HEK293 (cell line): ENCODE data around the gene SLC1A2.

Experiments used
- CTCF ChIA-PET: fragments of 350-600 bp; formaldehyde crosslinking; extraction: SDS; loops from one replicate; lab custom pipeline; 2021; ENCODE audit warnings: antibody characterized with exemption; lab: Yijun Ruan, JAX
- POLR2A ChIA-PET: fragments of 300-600 bp; formaldehyde crosslinking; extraction: SDS; loops from one replicate; lab custom pipeline; 2020; ENCODE audit warnings: antibody characterized with exemption, inconsistent platforms; lab: Yijun Ruan, JAX
- H3K27ac ChIP-seq: fragments of 200-500 bp; sonication (Bioruptor generic); 2 replicates; pipeline ENCODE4 v1.5.1; 2014; ENCODE audit warnings: low read depth, low read length, control low read depth, inconsistent platforms; ENCODE audit errors: extremely low read depth
- H3K36me3 ChIP-seq, 2 experiments: fragments of 200-500 bp in 1 of 2; sonication (Bioruptor generic) in 1 of 2; 1 replicate in 1 of 2; 2 replicates in 1 of 2; pipeline ENCODE4 v1.5.1; 2014 to 2017; ENCODE audit warnings: inconsistent platforms in 2 of 2, low read length in 2 of 2; ENCODE audit not compliant: control insufficient read depth in 2 of 2, insufficient read depth in 1 of 2
- H3K4me1 ChIP-seq: fragments of 200-500 bp; sonication (Bioruptor generic); 2 replicates; pipeline ENCODE4 v1.5.1; 2014; ENCODE audit warnings: mild to moderate bottlenecking, low read length, inconsistent platforms; ENCODE audit not compliant: control insufficient read depth, insufficient read depth
- H3K4me3 ChIP-seq: 2 replicates; pipeline ENCODE4 v1.5.1; 2011; ENCODE audit warnings: low read depth, mild to moderate bottlenecking, control low read depth, low read length, moderate library complexity
- H3K9me3 ChIP-seq: fragments of 200-500 bp; sonication (Bioruptor generic); 2 replicates; pipeline ENCODE4 v1.5.1; 2014; ENCODE audit warnings: low read depth, low read length, inconsistent platforms; ENCODE audit not compliant: control insufficient read depth, insufficient read depth
- EGR2 ChIP-seq: fragments of 450-650 bp; formaldehyde crosslinking; IDR thresholded peaks from 2 replicates; pipeline ENCODE4 v1.5.1; 2016; ENCODE audit warnings: low read depth, missing biosample characterization, missing genetic modification characterization
- GLI4 ChIP-seq: fragments of 450-650 bp; formaldehyde crosslinking; IDR thresholded peaks from 2 replicates; pipeline ENCODE4 v1.5.1; 2016; ENCODE audit warnings: missing biosample characterization, missing genetic modification characterization
- MZF1 ChIP-seq: fragments of 450-650 bp; formaldehyde crosslinking; IDR thresholded peaks from 2 replicates; pipeline ENCODE4 v1.5.1; 2017; ENCODE audit warnings: missing biosample characterization, missing genetic modification characterization, borderline replicate concordance
- SCRT1 ChIP-seq: fragments of 450-650 bp; formaldehyde crosslinking; IDR thresholded peaks from 2 replicates; pipeline ENCODE4 v1.5.1; 2016; ENCODE audit warnings: missing biosample characterization, missing genetic modification characterization, borderline replicate concordance
- SETDB1 ChIP-seq: IDR thresholded peaks from one replicate; pipeline ENCODE4 v1.6.1; 2017; ENCODE audit warnings: mild to moderate bottlenecking, low read length, moderate library complexity, mixed read lengths; ENCODE audit not compliant: insufficient read length
- YY2 ChIP-seq: fragments of 450-650 bp; formaldehyde crosslinking; IDR thresholded peaks from 2 replicates; pipeline ENCODE4 v1.5.1; 2016; ENCODE audit warnings: missing biosample characterization, missing genetic modification characterization
- ZBTB17 ChIP-seq: fragments of 450-650 bp; formaldehyde crosslinking; IDR thresholded peaks from 2 replicates; pipeline ENCODE4 v1.5.1; 2016; ENCODE audit warnings: missing biosample characterization, missing genetic modification characterization
- ZBTB48 ChIP-seq: fragments of 450-650 bp; formaldehyde crosslinking; IDR thresholded peaks from 2 replicates; pipeline ENCODE4 v1.5.1; 2016; ENCODE audit warnings: missing biosample characterization, missing genetic modification characterization
- ZNF157 ChIP-seq: fragments of 450-650 bp; formaldehyde crosslinking; IDR thresholded peaks from 2 replicates; pipeline ENCODE4 v1.5.1; 2016; ENCODE audit warnings: missing biosample characterization, missing genetic modification characterization
- ZNF221 ChIP-seq: fragments of 450-650 bp; formaldehyde crosslinking; IDR thresholded peaks from 2 replicates; pipeline ENCODE4 v1.5.1; 2017; ENCODE audit warnings: missing biosample characterization, missing genetic modification characterization, borderline replicate concordance
- ZNF266 ChIP-seq: fragments of 450-650 bp; formaldehyde crosslinking; IDR thresholded peaks from 2 replicates; pipeline ENCODE4 v1.5.1; 2016; ENCODE audit warnings: missing biosample characterization, missing genetic modification characterization, low read depth
- ZNF280C ChIP-seq: fragments of 450-650 bp; formaldehyde crosslinking; IDR thresholded peaks from 2 replicates; pipeline ENCODE4 v1.5.1; 2016; ENCODE audit warnings: missing biosample characterization, missing genetic modification characterization
- ZNF596 ChIP-seq: fragments of 450-650 bp; IDR thresholded peaks from 2 replicates; pipeline ENCODE4 v1.5.0; 2018; ENCODE audit warnings: missing biosample characterization, mild to moderate bottlenecking, missing genetic modification characterization, moderate library complexity
- ZNF837 ChIP-seq: fragments of 450-650 bp; formaldehyde crosslinking; IDR thresholded peaks from 2 replicates; pipeline ENCODE4 v1.5.1; 2016; ENCODE audit warnings: missing biosample characterization, missing genetic modification characterization
- TF ChIP-seq, protein P1 (sequence below): fragments of 450-650 bp; formaldehyde crosslinking; IDR thresholded peaks from 2 replicates; pipeline ENCODE4 v1.5.1; 2016; ENCODE audit warnings: missing biosample characterization, missing genetic modification characterization
- TF ChIP-seq, protein P2 (sequence below): fragments of 450-650 bp; formaldehyde crosslinking; IDR thresholded peaks from 2 replicates; pipeline ENCODE4 v1.5.1; 2016; ENCODE audit warnings: missing biosample characterization, missing genetic modification characterization
- TF ChIP-seq, protein P3 (sequence below): fragments of 450-650 bp; IDR thresholded peaks from 2 replicates; pipeline ENCODE4 v1.5.1; 2018; ENCODE audit warnings: missing biosample characterization, missing genetic modification characterization

Gene SLC1A2

GRCh38 chr11:35321532-35322317 is 97.6 kb downstream of the SLC1A2 start (continued):
- TF ChIP-seq, protein P1, sequence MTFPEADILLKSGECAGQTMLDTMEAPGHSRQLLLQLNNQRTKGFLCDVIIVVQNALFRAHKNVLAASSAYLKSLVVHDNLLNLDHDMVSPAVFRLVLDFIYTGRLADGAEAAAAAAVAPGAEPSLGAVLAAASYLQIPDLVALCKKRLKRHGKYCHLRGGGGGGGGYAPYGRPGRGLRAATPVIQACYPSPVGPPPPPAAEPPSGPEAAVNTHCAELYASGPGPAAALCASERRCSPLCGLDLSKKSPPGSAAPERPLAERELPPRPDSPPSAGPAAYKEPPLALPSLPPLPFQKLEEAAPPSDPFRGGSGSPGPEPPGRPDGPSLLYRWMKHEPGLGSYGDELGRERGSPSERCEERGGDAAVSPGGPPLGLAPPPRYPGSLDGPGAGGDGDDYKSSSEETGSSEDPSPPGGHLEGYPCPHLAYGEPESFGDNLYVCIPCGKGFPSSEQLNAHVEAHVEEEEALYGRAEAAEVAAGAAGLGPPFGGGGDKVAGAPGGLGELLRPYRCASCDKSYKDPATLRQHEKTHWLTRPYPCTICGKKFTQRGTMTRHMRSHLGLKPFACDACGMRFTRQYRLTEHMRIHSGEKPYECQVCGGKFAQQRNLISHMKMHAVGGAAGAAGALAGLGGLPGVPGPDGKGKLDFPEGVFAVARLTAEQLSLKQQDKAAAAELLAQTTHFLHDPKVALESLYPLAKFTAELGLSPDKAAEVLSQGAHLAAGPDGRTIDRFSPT (tag by site-specific recombination): no peak
- TF ChIP-seq ZBTB17 (tag by site-specific recombination): no peak
- no peak for TF ChIP-seq ZNF266 (tag by site-specific recombination)

DNA sequence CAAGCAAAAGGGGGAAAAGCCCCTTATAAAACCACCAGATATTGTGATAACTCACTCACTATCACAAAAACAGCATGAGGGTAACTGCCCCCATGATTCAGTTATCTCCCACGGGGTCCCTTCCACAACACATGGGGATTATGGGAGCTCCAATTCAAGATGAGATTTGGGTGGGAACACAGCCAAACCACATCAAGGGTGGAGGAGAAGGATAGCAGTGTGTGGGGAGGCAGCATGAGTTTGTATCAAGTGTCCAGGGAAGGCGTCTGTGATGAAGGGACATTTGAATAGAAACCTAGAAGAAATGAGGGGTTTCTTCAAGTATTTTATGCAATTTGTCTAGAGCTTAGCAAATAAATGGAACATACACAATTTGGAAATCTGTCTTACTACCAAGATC is 98.2 kb downstream of the SLC1A2 start:
- ChIA-PET CTCF (interaction anchor here (0.8 kb wide), 1 partner anchor 197 kb away, joined by 4 read pairs; no protein-coding TSS in a partner anchor), POLR2A (no interaction called here)
- no peak overlapping the region for H3K27ac ChIP-seq

DNA sequence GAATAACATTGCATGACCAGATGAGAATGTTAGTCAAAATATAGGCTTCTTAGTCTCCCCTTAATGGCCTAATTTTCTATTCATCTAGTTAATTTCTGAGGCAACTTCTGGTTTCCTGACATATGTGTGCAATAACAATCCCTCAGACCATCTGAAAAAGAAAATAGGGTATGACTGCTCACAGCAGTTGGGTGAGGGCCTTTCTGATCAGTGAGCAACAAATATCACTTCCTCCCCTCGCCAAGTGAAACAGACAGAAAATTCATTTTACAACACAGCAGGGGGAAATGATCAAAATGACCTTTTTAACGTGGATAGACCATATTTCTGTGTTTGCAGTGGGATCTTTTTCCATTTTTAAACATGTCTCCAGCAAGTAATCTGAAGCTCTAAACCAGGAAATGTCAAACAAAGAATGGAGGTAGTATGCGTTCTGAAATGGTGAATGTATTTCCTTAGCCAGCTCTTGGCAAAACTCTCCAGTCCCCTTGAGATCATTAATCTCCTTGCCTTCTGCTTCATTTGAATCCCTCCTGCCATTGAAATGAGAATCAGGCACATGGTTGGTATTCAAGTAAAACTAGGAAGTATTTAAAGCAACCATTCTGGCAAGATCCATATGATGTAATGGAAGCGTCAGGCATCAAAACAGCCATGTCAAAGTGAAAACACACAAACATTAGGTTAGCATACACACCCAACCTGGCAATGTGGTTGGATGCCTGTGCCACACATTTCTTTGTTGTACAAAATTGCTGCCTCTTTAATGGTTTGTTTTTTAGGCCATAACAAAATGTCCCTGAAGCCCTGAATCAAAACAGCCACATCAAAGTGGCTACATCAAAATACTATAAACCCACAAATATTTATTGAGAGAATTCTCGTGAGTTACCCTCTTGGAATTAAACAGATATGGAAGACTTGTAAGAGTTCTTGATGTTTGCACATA is 100.1 kb downstream of the SLC1A2 start:
- H3K36me3 ChIP-seq: no peaks in the 10 kb centered on the region
- no peaks in the 10 kb centered on the region for H3K4me1 ChIP-seq
- no peak overlapping the region for H3K27ac ChIP-seq
- H3K4me3 ChIP-seq: no peak overlapping the region
- TF ChIP-seq, protein P2, sequence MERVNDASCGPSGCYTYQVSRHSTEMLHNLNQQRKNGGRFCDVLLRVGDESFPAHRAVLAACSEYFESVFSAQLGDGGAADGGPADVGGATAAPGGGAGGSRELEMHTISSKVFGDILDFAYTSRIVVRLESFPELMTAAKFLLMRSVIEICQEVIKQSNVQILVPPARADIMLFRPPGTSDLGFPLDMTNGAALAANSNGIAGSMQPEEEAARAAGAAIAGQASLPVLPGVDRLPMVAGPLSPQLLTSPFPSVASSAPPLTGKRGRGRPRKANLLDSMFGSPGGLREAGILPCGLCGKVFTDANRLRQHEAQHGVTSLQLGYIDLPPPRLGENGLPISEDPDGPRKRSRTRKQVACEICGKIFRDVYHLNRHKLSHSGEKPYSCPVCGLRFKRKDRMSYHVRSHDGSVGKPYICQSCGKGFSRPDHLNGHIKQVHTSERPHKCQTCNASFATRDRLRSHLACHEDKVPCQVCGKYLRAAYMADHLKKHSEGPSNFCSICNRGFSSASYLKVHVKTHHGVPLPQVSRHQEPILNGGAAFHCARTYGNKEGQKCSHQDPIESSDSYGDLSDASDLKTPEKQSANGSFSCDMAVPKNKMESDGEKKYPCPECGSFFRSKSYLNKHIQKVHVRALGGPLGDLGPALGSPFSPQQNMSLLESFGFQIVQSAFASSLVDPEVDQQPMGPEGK (tag by site-specific recombination): no peak
- TF ChIP-seq ZNF157 (tag by site-specific recombination): 0 out of 2 replicates have a peak, but pooled peaks have one; percentile 0
- TF ChIP-seq, protein P3, sequence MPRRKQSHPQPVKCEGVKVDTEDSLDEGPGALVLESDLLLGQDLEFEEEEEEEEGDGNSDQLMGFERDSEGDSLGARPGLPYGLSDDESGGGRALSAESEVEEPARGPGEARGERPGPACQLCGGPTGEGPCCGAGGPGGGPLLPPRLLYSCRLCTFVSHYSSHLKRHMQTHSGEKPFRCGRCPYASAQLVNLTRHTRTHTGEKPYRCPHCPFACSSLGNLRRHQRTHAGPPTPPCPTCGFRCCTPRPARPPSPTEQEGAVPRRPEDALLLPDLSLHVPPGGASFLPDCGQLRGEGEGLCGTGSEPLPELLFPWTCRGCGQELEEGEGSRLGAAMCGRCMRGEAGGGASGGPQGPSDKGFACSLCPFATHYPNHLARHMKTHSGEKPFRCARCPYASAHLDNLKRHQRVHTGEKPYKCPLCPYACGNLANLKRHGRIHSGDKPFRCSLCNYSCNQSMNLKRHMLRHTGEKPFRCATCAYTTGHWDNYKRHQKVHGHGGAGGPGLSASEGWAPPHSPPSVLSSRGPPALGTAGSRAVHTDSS (tag by site-specific recombination): no peak
- TF ChIP-seq SETDB1: no peak
- no peaks in the 10 kb centered on the region for H3K9me3 ChIP-seq
- POLR2A ChIA-PET: no interaction called here
- CTCF ChIA-PET: interaction anchor here (0.6 to 0.8 kb wide), 2 partner anchors 12 to 78 kb away, joined by 3 to 7 read pairs; no protein-coding TSS in a partner anchor

More for the DNA sequence above, 98.2 kb downstream of the SLC1A2 start:
- Histone ChIP-seq H3K9me3 (no peaks in the 10 kb centered on the region), H3K4me3 (no peak overlapping the region), H3K36me3 (no peaks in the 10 kb centered on the region), H3K4me1 (no peaks in the 10 kb centered on the region)
- TF ChIP-seq MZF1 (tag by site-specific recombination) (peak; percentile 45; the same call in 1 of the 2 replicates), SCRT1 (no peak)

DNA sequence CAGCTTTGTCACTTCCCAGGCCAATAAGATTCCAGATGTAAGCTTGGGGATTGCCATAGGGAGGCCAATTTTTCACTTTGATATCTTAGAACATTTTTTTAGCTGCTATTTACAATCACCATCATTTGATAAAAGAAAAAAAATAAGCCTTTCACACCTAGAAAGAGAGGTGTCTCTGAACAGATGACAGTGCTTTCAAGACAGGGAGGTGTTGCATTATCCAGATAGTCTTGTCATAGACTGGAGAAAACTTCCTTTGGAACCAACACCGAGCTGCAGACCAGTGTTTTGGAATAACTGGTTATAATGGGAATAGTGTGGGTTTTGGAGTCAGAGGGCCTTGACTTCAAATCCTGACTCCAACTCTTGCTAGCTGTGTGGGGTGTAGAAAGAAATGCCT is 101.0 kb downstream of the SLC1A2 start:
- no peaks in the 10 kb centered on the region for H3K9me3 ChIP-seq
- H3K4me3 ChIP-seq: no peak overlapping the region
- H3K36me3 ChIP-seq: no peaks in the 10 kb centered on the region
- H3K4me1 ChIP-seq: no peaks in the 10 kb centered on the region
- CTCF ChIA-PET: no interaction called here
- POLR2A ChIA-PET: interaction anchor here (0.6 kb wide), 1 partner anchor 188 kb away, joined by 3 read pairs; no protein-coding TSS in a partner anchor
- no peak overlapping the region for H3K27ac ChIP-seq
- TF ChIP-seq ZNF837: no peak
- TF ChIP-seq ZNF280C (tag by site-specific recombination): no peak
- TF ChIP-seq MZF1 (tag by site-specific recombination): no peak
- no peak for TF ChIP-seq YY2
- no peak for TF ChIP-seq ZNF221 (tag by site-specific recombination)
- no peak for TF ChIP-seq ZBTB48 (tag by site-specific recombination)
- TF ChIP-seq GLI4 (tag by site-specific recombination): no peak
- no peak for TF ChIP-seq EGR2 (tag by site-specific recombination)
- TF ChIP-seq ZNF596 (tag by site-specific recombination): no peak
